HPDE6-E6E7 (cell line): Measurements from ENCODE around the gene ZNF525.
A peak's percentile ranks its signal among the peaks of the same experiment; 100 is the strongest.
"Not testable (repeated sequence)": the region's sequence is repeated elsewhere in the genome, so short reads cannot be mapped to it uniquely, and the experiment has no call there.

ENCODE experiments used
- DNase-seq: peaks from one replicate; pipeline ENCODE4 v3.0.0; 2011; ENCODE audit warnings: missing footprints; ENCODE audit errors: extremely low spot score

ZNF525 gene

GRCh38 chr19:53365134-53365898 is at the start of gene ZNF525:
TSS of gene ZNF525 (plus strand) at chr19:53365705. CDS start at chr19:53372282, 6,577 bp downstream.
- peak; percentile 89 for DNase-seq

- no peak for DNase-seq
Observed at GRCh38 chr19:53328967-53329366, 36.5 kb upstream of the ZNF525 start.

GRCh38 chr19:53332484-53332883 is 33.0 kb upstream of the ZNF525 start:
- DNase-seq: no peak

GRCh38 chr19:53333066-53333462 is 32.4 kb upstream of the ZNF525 start:
- DNase-seq: peak; percentile 14

- DNase-seq: peak; percentile 76
Observed at GRCh38 chr19:53333463-53334449, 31.7 kb upstream of the ZNF525 start, which contains the start of gene ZNF845. TSS of gene ZNF845 (plus strand) at chr19:53333749. CDS start at chr19:53341308, 7,559 bp downstream.

GRCh38 chr19:53344403-53344802 is 21.1 kb upstream of the ZNF525 start:
- DNase-seq: not testable (repeated sequence)

GRCh38 chr19:53355739-53356138 is 9.8 kb upstream of the ZNF525 start:
- no peak for DNase-seq

GRCh38 chr19:53357821-53358581 is 7.5 kb upstream of the ZNF525 start:
- DNase-seq: no peak

- DNase-seq: not testable (repeated sequence)
Observed at GRCh38 chr19:53360056-53360455, 5.4 kb upstream of the ZNF525 start.

- DNase-seq: peak; percentile 8
Observed at GRCh38 chr19:53365899-53366493, 491 bp downstream of the ZNF525 start.

GRCh38 chr19:53372196-53372595 is 6.7 kb downstream of the ZNF525 start:
- DNase-seq: no peak

GRCh38 chr19:53374288-53374687 is 8.8 kb downstream of the ZNF525 start:
- no peak for DNase-seq

GRCh38 chr19:53374743-53375142 is 9.2 kb downstream of the ZNF525 start:
- no peak for DNase-seq

GRCh38 chr19:53381376-53381775 is 15.9 kb downstream of the ZNF525 start:
- DNase-seq: no peak

- no peak for DNase-seq
Observed at GRCh38 chr19:53388168-53388567, 22.7 kb downstream of the ZNF525 start.

GRCh38 chr19:53388904-53389303 is 23.4 kb downstream of the ZNF525 start:
- DNase-seq: no peak

GRCh38 chr19:53389571-53389970 is 24.1 kb downstream of the ZNF525 start:
- no peak for DNase-seq

GRCh38 chr19:53389978-53390377 is 24.5 kb downstream of the ZNF525 start:
- DNase-seq: no peak

- no peak for DNase-seq
Observed at GRCh38 chr19:53394522-53394973, 29.0 kb downstream of the ZNF525 start.

GRCh38 chr19:53394974-53395839 is 29.7 kb downstream of the ZNF525 start, which contains the start of gene ZNF765:
TSS of gene ZNF765 (plus strand) at chr19:53395149. CDS start at chr19:53398016, 2,867 bp downstream.
- DNase-seq: peak; percentile 74
